ENCODE data around the gene KCTD15. TPM values are rescaled to one million over a fixed set of nuclear protein-coding genes. Genes with fewer than 3 reads are reported as not detected.

The KCTD15 gene
- total RNA-seq, 2 donors from 2014 or later, result 36.6 to 61.8 TPM

DNA sequence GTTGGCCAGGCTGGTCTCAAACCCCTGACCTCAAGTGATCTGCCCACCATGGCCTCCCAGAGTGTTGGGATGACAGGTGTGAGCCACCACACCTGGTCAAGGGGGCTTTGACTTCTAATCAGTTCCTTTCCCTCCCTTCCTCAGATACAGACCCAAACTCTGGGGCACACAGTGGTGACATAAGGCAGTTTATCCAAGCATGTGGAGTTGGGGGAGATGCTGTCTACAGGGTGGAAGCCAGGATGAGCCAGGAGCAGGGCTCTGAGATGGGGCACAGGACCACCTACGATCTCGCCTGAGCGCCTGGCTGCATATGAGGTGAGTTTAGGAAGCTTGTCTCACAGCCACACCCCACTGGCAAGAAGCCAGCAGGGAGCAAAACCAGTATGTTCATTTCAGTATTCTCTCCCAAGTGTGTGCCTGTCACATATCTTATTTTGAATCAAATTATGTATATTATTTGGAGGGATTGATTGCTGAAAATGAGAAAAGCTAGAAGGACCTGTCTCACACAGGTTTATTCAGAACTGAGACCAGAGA lies 67.7 kb downstream of the KCTD15 start:
- no peak overlapping the region for H3K4me3 ChIP-seq (ENCODE audit: low read length)
- H3K4me1 ChIP-seq (ENCODE audit: control insufficient read depth, insufficient read depth, low read length), result peaks cover 6% of the 10 kb centered on the region
- no peak overlapping the region for H3K9ac ChIP-seq (ENCODE audit: extremely low read depth, low read length, poor library complexity, severe bottlenecking)
- Mint-ChIP-seq H3K27ac (no peak overlapping the region), H3K27me3 (ENCODE audit: insufficient read depth) (peaks cover 3% of the 10 kb centered on the region), H3K9me3 (no peaks in the 10 kb centered on the region), H3K4me3 (no peak overlapping the region), H3K4me1 (peaks cover 16% of the 10 kb centered on the region), H3K36me3 (ENCODE audit: low read depth) (no peaks in the 10 kb centered on the region)
- no peaks in the 10 kb centered on the region for H3K27me3 ChIP-seq (ENCODE audit: control insufficient read depth, insufficient read depth, low read length, poor library complexity, severe bottlenecking)
- H3K36me3 ChIP-seq (ENCODE audit: control insufficient read depth, insufficient read depth, low read length), result no peaks in the 10 kb centered on the region
- no peak overlapping the region for H3K27ac ChIP-seq (ENCODE audit: low read depth, low read length)
- TF ChIP-seq, protein P1, sequence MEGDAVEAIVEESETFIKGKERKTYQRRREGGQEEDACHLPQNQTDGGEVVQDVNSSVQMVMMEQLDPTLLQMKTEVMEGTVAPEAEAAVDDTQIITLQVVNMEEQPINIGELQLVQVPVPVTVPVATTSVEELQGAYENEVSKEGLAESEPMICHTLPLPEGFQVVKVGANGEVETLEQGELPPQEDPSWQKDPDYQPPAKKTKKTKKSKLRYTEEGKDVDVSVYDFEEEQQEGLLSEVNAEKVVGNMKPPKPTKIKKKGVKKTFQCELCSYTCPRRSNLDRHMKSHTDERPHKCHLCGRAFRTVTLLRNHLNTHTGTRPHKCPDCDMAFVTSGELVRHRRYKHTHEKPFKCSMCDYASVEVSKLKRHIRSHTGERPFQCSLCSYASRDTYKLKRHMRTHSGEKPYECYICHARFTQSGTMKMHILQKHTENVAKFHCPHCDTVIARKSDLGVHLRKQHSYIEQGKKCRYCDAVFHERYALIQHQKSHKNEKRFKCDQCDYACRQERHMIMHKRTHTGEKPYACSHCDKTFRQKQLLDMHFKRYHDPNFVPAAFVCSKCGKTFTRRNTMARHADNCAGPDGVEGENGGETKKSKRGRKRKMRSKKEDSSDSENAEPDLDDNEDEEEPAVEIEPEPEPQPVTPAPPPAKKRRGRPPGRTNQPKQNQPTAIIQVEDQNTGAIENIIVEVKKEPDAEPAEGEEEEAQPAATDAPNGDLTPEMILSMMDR (conservative IDR thresholded peaks at IDR 0.05), result no peak
- no peak for DNase-seq
- 85% methylated on average over 3 of the region's 3 CpGs; no CpG with 5 or more reads in 1 of the 2 experiments for WGBS, 2 experiments (ENCODE audit: insufficient coverage in 1 of 2, insufficient read length in 1 of 2)
- no peaks in the 10 kb centered on the region for H3K9me3 ChIP-seq (ENCODE audit: control insufficient read depth, low read length)

- Mint-ChIP-seq H3K9me3 (no peaks in the 10 kb centered on the region), H3K27ac (no peak overlapping the region), H3K36me3 (ENCODE audit: low read depth) (no peaks in the 10 kb centered on the region), H3K4me1 (peaks cover 16% of the 10 kb centered on the region), H3K27me3 (ENCODE audit: insufficient read depth) (no peaks in the 10 kb centered on the region), H3K4me3 (no peak overlapping the region)
- WGBS, 2 experiments (ENCODE audit: insufficient coverage in 1 of 2, insufficient read length in 1 of 2), result 90 to 99% methylated on average over 8 to 10 of the region's 10 CpGs
- DNase-seq, result no peak
- no peaks in the 10 kb centered on the region for H3K27me3 ChIP-seq (ENCODE audit: control insufficient read depth, insufficient read depth, low read length, poor library complexity, severe bottlenecking)
- H3K36me3 ChIP-seq (ENCODE audit: control insufficient read depth, insufficient read depth, low read length), result no peaks in the 10 kb centered on the region
- H3K9me3 ChIP-seq (ENCODE audit: control insufficient read depth, low read length), result no peaks in the 10 kb centered on the region
- H3K27ac ChIP-seq (ENCODE audit: low read depth, low read length), result no peak overlapping the region
- peaks cover 6% of the 10 kb centered on the region for H3K4me1 ChIP-seq (ENCODE audit: control insufficient read depth, insufficient read depth, low read length)
- H3K9ac ChIP-seq (ENCODE audit: extremely low read depth, low read length, poor library complexity, severe bottlenecking), result no peak overlapping the region
- TF ChIP-seq, protein P1 (conservative IDR thresholded peaks at IDR 0.05), result no peak
- H3K4me3 ChIP-seq (ENCODE audit: low read length), result no peak overlapping the region
Measured at GRCh38 chr19:33865306-33865705, 68.6 kb downstream of the KCTD15 start.

Other genes starting within 250 kb of the KCTD15 start
- 1 to 10 TPM; 1.6 to 3.8 TPM for gene CHST8, start 174.9 kb upstream of the KCTD15 start, total RNA-seq